K562 (cell line): ENCODE measurements around the gene GPRC6A. TPM values are rescaled to one million over a fixed set of nuclear protein-coding genes. Genes with fewer than 3 reads are reported as not detected.

Source experiments
- DDX20 ChIP-seq: fragments of 450-650 bp; IDR thresholded peaks from 2 replicates; pipeline ENCODE4 v1.6.1; 2016; ENCODE audit warnings: missing genetic modification characterization, low read depth, mild to moderate bottlenecking, missing compliant biosample characterization, moderate library complexity
- GABPB1 ChIP-seq: sonication (generic); formaldehyde crosslinking; IDR thresholded peaks from 2 replicates; pipeline ENCODE4 v1.8.0; 2022; ENCODE audit warnings: mild to moderate bottlenecking, missing genetic modification reagents
- HDAC8 ChIP-seq: fragments of 450-650 bp; IDR thresholded peaks from 2 replicates; pipeline ENCODE4 v1.6.1; 2016; ENCODE audit warnings: mild to moderate bottlenecking, missing genetic modification characterization, moderate library complexity, missing compliant biosample characterization
- NELFE ChIP-seq: IDR thresholded peaks from 2 replicates; pipeline ENCODE4 v1.6.1; 2011; ENCODE audit warnings: mild to moderate bottlenecking; ENCODE audit not compliant: insufficient read depth, insufficient read length
- NR2F6 ChIP-seq: fragments of 450-650 bp; formaldehyde crosslinking; IDR thresholded peaks from 2 replicates; pipeline ENCODE4 v1.4.0; 2020; ENCODE audit warnings: mild to moderate bottlenecking
- POLR2B ChIP-seq: fragments of 450-650 bp; IDR thresholded peaks from 2 replicates; pipeline ENCODE4 v1.6.1; 2018; ENCODE audit warnings: low read depth; ENCODE audit not compliant: partially characterized antibody
- ZKSCAN8 ChIP-seq: fragments of 200-800 bp; sonication (Bioruptor generic); IDR thresholded peaks from 2 replicates; pipeline ENCODE4 v1.6.1; 2016; ENCODE audit warnings: missing genetic modification characterization, missing compliant biosample characterization
- ZNF444 ChIP-seq: fragments of 250-450 bp; sonication (Bioruptor Pico); IDR thresholded peaks from 2 replicates; pipeline ENCODE4 v1.4.0; 2020; ENCODE audit warnings: mild to moderate bottlenecking, moderate library complexity
- polyA plus RNA-seq, 8 experiments: library from polyadenylated mRNA; depleted of rRNA in 4 of 8; stranded (reverse) in 5 of 8; unstranded in 3 of 8; fragments of >200 nt; fragmentation: Nextera tagmentation in 2 of 8; fragmentation: Illumina TruSeq in 1 of 8; extraction: Ambion mirVana in 2 of 8; extraction: Trizol in 1 of 8; gene quantifications; 2 replicates each; pipeline versions ENCODE4 v1.2.1 to v1.2.3, GENCODE V29; 2011 to 2014; ENCODE audit warnings: inconsistent platforms in 1 of 8, missing spikeins in 1 of 8
- total RNA-seq, 7 experiments: library from RNA; depleted of rRNA in 6 of 7; stranded (reverse); fragments of >200 nt in 6 of 7; fragmentation: Illumina TruSeq in 2 of 7; extraction: Trizol in 2 of 7; gene quantifications; 2 replicates each; pipeline versions ENCODE4 v1.2.1 to v1.2.3, GENCODE V29; 2011 to 2021; ENCODE audit warnings: low replicate concordance in 1 of 7
- TF ChIP-seq, protein P1 (sequence below), 2 experiments: fragments of 450-650 bp; formaldehyde crosslinking in 1 of 2; IDR thresholded peaks; 2 replicates each; pipeline versions ENCODE4 v1.4.0 to v1.6.1; 2014 to 2020; ENCODE audit warnings: mild to moderate bottlenecking in 2 of 2, borderline replicate concordance in 1 of 2, low read depth in 1 of 2
- TF ChIP-seq, protein P2 (sequence below), 3 experiments: IDR thresholded peaks in 2 of 3; conservative IDR thresholded peaks in 1 of 3; 2 replicates each; pipeline ENCODE4 v1.5.1; 2011 to 2012; ENCODE audit warnings: low read length in 3 of 3, mild to moderate bottlenecking in 3 of 3, control low read depth in 2 of 3, improper control_type of control experiment in 1 of 3, inconsistent platforms in 1 of 3, low read depth in 1 of 3, mixed read lengths in 1 of 3, moderate library complexity in 1 of 3; ENCODE audit not compliant: insufficient read depth in 2 of 3
- TF ChIP-seq, protein P3 (sequence below): fragments of 250-450 bp; sonication (Bioruptor Pico); IDR thresholded peaks from 2 replicates; pipeline ENCODE4 v1.5.0; 2021; ENCODE audit warnings: mild to moderate bottlenecking, borderline replicate concordance

The GPRC6A gene
- total and polyA plus RNA-seq, 9 of the 15 experiments (the other 6 are each of a cell fraction or from before 2014, with no cell fraction given) = 0.03 TPM; not detected in 7

DNA sequence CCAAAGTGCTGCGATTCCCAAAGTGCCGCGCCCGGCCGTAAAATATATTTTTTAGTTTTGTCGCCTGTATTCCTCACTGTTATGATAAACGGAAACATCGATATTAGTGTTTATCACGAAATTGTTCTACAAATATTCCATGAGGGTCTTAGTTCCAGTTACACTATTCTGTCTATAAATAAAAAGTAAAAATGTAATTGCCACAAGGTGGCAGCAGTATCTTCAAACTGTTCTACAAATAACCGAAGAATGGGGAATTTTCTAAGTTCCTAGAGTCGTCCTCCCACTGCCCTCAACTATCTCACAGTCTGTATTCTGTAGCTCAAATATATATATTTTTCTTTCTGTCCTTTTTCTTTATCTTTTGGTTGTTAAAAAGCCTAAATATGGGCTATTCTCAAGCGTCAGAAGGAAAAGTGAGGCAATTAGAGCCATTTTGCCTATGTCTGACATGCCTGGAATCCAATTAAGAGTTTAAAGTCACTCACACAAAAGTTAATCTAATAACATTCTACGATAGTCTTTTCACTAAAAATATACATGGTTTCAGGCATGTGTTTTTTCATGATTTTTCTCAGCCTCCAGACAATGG is 49.2 kb downstream of the GPRC6A start (continued):
- TF ChIP-seq, protein P1, sequence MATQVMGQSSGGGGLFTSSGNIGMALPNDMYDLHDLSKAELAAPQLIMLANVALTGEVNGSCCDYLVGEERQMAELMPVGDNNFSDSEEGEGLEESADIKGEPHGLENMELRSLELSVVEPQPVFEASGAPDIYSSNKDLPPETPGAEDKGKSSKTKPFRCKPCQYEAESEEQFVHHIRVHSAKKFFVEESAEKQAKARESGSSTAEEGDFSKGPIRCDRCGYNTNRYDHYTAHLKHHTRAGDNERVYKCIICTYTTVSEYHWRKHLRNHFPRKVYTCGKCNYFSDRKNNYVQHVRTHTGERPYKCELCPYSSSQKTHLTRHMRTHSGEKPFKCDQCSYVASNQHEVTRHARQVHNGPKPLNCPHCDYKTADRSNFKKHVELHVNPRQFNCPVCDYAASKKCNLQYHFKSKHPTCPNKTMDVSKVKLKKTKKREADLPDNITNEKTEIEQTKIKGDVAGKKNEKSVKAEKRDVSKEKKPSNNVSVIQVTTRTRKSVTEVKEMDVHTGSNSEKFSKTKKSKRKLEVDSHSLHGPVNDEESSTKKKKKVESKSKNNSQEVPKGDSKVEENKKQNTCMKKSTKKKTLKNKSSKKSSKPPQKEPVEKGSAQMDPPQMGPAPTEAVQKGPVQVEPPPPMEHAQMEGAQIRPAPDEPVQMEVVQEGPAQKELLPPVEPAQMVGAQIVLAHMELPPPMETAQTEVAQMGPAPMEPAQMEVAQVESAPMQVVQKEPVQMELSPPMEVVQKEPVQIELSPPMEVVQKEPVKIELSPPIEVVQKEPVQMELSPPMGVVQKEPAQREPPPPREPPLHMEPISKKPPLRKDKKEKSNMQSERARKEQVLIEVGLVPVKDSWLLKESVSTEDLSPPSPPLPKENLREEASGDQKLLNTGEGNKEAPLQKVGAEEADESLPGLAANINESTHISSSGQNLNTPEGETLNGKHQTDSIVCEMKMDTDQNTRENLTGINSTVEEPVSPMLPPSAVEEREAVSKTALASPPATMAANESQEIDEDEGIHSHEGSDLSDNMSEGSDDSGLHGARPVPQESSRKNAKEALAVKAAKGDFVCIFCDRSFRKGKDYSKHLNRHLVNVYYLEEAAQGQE (IDR thresholded peaks at IDR 0.05; ENCODE audit: borderline replicate concordance) = peak; percentile 30; the same call in 1 of the 2 replicates
- TF ChIP-seq, protein P1 (CRISPR knock-in tag; IDR thresholded peaks at IDR 0.05; ENCODE audit: low read depth) = no peak
- TF ChIP-seq POLR2B (no peak), DDX20 (no peak), NELFE (no peak), ZNF444 (CRISPR knock-in tag) (no peak), ZKSCAN8 (CRISPR knock-in tag) (no peak), GABPB1 (no peak), NR2F6 (no peak), HDAC8 (no peak)
- TF ChIP-seq, protein P2, sequence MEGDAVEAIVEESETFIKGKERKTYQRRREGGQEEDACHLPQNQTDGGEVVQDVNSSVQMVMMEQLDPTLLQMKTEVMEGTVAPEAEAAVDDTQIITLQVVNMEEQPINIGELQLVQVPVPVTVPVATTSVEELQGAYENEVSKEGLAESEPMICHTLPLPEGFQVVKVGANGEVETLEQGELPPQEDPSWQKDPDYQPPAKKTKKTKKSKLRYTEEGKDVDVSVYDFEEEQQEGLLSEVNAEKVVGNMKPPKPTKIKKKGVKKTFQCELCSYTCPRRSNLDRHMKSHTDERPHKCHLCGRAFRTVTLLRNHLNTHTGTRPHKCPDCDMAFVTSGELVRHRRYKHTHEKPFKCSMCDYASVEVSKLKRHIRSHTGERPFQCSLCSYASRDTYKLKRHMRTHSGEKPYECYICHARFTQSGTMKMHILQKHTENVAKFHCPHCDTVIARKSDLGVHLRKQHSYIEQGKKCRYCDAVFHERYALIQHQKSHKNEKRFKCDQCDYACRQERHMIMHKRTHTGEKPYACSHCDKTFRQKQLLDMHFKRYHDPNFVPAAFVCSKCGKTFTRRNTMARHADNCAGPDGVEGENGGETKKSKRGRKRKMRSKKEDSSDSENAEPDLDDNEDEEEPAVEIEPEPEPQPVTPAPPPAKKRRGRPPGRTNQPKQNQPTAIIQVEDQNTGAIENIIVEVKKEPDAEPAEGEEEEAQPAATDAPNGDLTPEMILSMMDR (IDR thresholded peaks at IDR 0.05 in 2 of 3, conservative IDR thresholded peaks at IDR 0.05 in 1 of 3; ENCODE audit: insufficient read depth in 2 of 3, low read depth in 1 of 3, low read length in 3 of 3) = peak; percentile 40 to 60 (median 46); a peak in 4 of 6 replicates
- TF ChIP-seq, protein P3, sequence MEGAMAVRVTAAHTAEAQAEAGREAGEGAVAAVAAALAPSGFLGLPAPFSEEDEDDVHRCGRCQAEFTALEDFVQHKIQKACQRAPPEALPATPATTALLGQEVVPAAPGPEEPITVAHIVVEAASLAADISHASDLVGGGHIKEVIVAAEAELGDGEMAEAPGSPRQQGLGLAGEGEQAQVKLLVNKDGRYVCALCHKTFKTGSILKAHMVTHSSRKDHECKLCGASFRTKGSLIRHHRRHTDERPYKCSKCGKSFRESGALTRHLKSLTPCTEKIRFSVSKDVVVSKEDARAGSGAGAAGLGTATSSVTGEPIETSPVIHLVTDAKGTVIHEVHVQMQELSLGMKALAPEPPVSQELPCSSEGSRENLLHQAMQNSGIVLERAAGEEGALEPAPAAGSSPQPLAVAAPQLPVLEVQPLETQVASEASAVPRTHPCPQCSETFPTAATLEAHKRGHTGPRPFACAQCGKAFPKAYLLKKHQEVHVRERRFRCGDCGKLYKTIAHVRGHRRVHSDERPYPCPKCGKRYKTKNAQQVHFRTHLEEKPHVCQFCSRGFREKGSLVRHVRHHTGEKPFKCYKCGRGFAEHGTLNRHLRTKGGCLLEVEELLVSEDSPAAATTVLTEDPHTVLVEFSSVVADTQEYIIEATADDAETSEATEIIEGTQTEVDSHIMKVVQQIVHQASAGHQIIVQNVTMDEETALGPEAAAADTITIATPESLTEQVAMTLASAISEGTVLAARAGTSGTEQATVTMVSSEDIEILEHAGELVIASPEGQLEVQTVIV (CRISPR knock-in tag) = 0 out of 2 replicates have a peak, but pooled peaks have one; percentile 31
